ENCODE results near the gene SDK2.

Gene SDK2

GRCh38 chr17:73352261-73352660 is 292.0 kb downstream of the SDK2 start:
- FAIRE-seq: no peak

- no peak for FAIRE-seq
These were observed 292.5 kb downstream of the SDK2 start for GRCh38 chr17:73351764-73352163.

GRCh38 chr17:73350864-73351263 is 293.4 kb downstream of the SDK2 start:
- no peak for FAIRE-seq

GRCh38 chr17:73349647-73350046 is 294.6 kb downstream of the SDK2 start:
- no peak for FAIRE-seq

- FAIRE-seq: no peak
These were observed 295.1 kb downstream of the SDK2 start for GRCh38 chr17:73349138-73349537.

- FAIRE-seq: no peak
These were observed 295.5 kb downstream of the SDK2 start for GRCh38 chr17:73348829-73349095.

- FAIRE-seq: no peak
These were observed 296.0 kb downstream of the SDK2 start for GRCh38 chr17:73348018-73348828.

- no peak for FAIRE-seq
These were observed 296.9 kb downstream of the SDK2 start for GRCh38 chr17:73347351-73347750.

- FAIRE-seq: no peak
These were observed 297.6 kb downstream of the SDK2 start for GRCh38 chr17:73346501-73347162.

- FAIRE-seq: no peak
These were observed 300.3 kb downstream of the SDK2 start for GRCh38 chr17:73343739-73344454.

- no peak for FAIRE-seq
These were observed 301.0 kb downstream of the SDK2 start for GRCh38 chr17:73343168-73343634.

GRCh38 chr17:73342541-73343167 is 301.6 kb downstream of the SDK2 start:
- no peak for FAIRE-seq

- FAIRE-seq: no peak
These were observed 302.2 kb downstream of the SDK2 start for GRCh38 chr17:73342050-73342522.

GRCh38 chr17:73341350-73342049 is 302.7 kb downstream of the SDK2 start:
- no peak for FAIRE-seq

GRCh38 chr17:73340093-73340596 is 304.1 kb downstream of the SDK2 start:
- FAIRE-seq: no peak

GRCh38 chr17:73338566-73339197 is 305.6 kb downstream of the SDK2 start:
- FAIRE-seq: no peak

GRCh38 chr17:73338050-73338521 is 306.2 kb downstream of the SDK2 start:
- FAIRE-seq: no peak

- FAIRE-seq: no peak
These were observed 306.9 kb downstream of the SDK2 start for GRCh38 chr17:73337330-73337710.

GRCh38 chr17:73336408-73337329 is 307.6 kb downstream of the SDK2 start:
- no peak for FAIRE-seq

GRCh38 chr17:73335591-73336407 is 308.4 kb downstream of the SDK2 start:
- no peak for FAIRE-seq

Data from islet of Langerhans (tissue), 1 donor.